ENCODE results near the gene C9.
A peak's percentile ranks its signal among the peaks of the same experiment; 100 is the strongest.
"Not testable (repeated sequence)": the region's sequence is repeated elsewhere in the genome, so short reads cannot be mapped to it uniquely, and the experiment has no call there.

The C9 gene

GRCh38 chr5:39319395-39319794 lies 44.9 kb downstream of the C9 start:
- no peak for DNase-seq

GRCh38 chr5:39316464-39316863 lies 47.8 kb downstream of the C9 start:
- not testable (repeated sequence) for DNase-seq

- no peak for DNase-seq
Measured at GRCh38 chr5:39315995-39316394, 48.3 kb downstream of the C9 start.

GRCh38 chr5:39314591-39314990 lies 49.7 kb downstream of the C9 start:
- DNase-seq, result no peak

- DNase-seq, result no peak
Measured at GRCh38 chr5:39309534-39309933, 54.8 kb downstream of the C9 start.

GRCh38 chr5:39302472-39302871 lies 61.8 kb downstream of the C9 start:
- no peak for DNase-seq

GRCh38 chr5:39301406-39301805 lies 62.9 kb downstream of the C9 start:
- DNase-seq, result no peak

- no peak for DNase-seq
Measured at GRCh38 chr5:39299962-39300361, 64.3 kb downstream of the C9 start.

- no peak for DNase-seq
Measured at GRCh38 chr5:39294736-39295135, 69.6 kb downstream of the C9 start.

- DNase-seq, result no peak
Measured at GRCh38 chr5:39284552-39284951, 79.7 kb downstream of the C9 start.

- DNase-seq, result peak; percentile 46
Measured at GRCh38 chr5:39283231-39283818, 81.0 kb downstream of the C9 start.

- DNase-seq, result no peak
Measured at GRCh38 chr5:39282561-39282960, 81.7 kb downstream of the C9 start.

GRCh38 chr5:39275865-39276264 lies 88.4 kb downstream of the C9 start:
- not testable (repeated sequence) for DNase-seq

GRCh38 chr5:39274398-39275085 lies 89.8 kb downstream of the C9 start:
- DNase-seq, result no peak

- no peak for DNase-seq
Measured at GRCh38 chr5:39273314-39273954, 90.9 kb downstream of the C9 start.

- DNase-seq, result not testable (repeated sequence)
Measured at GRCh38 chr5:39272869-39273231, 91.4 kb downstream of the C9 start.

- no peak for DNase-seq
Measured at GRCh38 chr5:39270225-39270848, 94.0 kb downstream of the C9 start.

GRCh38 chr5:39267186-39267585 lies 97.1 kb downstream of the C9 start:
- DNase-seq, result no peak

GRCh38 chr5:39266442-39266841 lies 97.9 kb downstream of the C9 start:
- no peak for DNase-seq

- no peak for DNase-seq
Measured at GRCh38 chr5:39264528-39264927, 99.8 kb downstream of the C9 start.

GRCh38 chr5:39262981-39263380 lies 101.3 kb downstream of the C9 start:
- DNase-seq, result no peak

- no peak for DNase-seq
Measured at GRCh38 chr5:39260095-39260494, 104.2 kb downstream of the C9 start.

GRCh38 chr5:39257554-39257953 lies 106.7 kb downstream of the C9 start:
- DNase-seq, result no peak

All from stimulated activated CD8-positive, alpha-beta memory T cell treated with anti-CD3 and anti-CD28 coated beads, Interleukin-4, amount 100 ng/mL, for 48 hours (primary cell).